NCI-H146 (cell line): ENCODE results near the gene SEZ6L.
A peak's percentile ranks its signal among the peaks of the same experiment; 100 is the strongest.

ENCODE experiments used
- DNase-seq: peaks from one replicate; lab custom pipeline; 2025; lab: John Stamatoyannopoulos, UW

Gene SEZ6L

GRCh38 chr22:26418620-26419019 is 249.4 kb downstream of the SEZ6L start:
- DNase-seq, result no peak

DNA sequence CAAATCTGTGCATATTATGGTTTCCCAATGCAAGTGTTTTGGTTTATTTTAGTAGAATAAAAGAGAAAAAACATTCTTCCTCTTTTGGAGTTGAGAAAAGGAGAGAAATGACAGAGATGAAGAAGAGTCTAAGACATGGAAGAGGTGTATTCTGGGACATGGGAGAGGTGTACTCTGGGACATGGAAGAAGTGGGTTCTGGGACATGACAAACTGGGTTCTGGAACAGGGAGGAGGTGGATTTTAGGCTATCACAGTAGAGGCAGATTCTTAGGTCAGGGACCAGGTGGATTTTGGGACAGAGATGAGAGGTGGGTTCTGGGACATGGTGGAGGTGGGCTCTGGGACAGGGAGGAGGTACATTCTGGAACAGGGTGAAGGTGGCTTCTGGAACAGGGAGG is 257.7 kb downstream of the SEZ6L start:
- DNase-seq, result no peak

DNA sequence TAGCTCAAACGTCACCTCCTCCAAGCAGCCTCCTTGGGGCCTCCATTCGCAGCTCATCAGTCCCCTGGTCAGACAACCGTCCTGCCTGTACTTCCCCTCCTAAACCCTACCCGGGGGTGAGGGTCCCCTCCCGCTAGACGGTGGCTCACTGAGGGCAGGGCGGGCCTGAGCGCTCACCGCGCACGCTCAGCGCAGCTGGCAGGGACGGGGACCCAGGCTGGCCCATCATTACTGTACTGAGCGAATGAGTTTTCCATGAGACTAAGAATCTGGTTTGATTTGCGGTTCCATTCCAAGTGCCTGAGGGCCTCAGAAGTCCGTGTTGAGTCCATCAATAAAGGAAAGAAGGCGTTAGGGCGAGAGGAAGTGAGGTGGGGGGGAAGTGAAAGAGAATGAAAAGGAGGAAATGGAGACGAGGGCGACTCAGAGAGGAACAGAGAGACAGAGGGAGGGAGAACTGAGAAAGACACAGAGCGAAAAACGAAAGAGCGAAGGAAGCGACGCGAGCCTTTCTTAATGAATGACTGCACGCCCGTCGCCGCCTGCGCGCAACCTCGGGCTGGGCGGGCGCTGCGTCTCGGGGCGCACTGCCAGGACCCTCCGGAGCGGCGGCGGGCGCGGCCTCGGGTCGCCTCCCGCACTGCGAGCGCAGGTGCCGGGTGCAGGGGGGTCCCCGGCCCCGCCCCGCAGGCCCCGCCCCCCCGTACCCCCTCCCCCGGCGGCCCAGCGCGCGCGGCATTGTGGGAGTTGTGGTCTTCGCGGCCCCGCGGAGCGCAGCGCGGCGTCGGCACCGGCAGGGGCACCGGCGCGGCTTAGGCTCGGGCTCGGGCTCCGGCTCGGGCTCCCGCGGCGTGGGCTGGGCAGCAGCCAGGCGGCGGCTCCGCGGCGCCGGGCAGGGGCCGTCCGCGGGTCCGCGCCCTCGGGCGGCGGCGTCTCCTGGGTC is 259.5 kb downstream of the SEZ6L start, which contains the start of gene ASPHD2:
Gene ASPHD2, plus strand, starts transcription at position 746 of the 943 bp plus-strand sequence. CDS start 4,356 bp downstream, outside the sequence.
- DNase-seq, result peak; percentile 69

GRCh38 chr22:26429458-26430286 is 260.4 kb downstream of the SEZ6L start:
- no peak for DNase-seq

DNA sequence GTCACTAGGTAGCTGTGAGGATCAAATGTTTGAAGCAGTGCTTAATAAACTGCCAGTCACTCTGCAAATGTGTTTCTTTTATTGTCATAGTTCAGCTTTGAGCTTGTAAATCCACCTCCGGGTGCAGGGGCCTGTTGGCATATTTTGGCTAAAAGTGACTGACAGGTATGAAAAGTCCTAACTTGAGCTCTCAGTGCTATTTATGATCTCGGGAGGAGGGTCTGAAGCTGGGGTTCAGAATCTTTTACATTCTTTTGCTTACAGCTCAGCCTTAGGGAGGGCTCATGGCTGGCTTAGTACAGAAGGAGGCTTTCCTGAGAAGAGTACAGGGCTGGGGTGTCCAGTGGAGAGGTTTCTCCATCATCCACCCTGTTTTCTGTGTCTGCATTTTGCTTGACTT is 261.3 kb downstream of the SEZ6L start:
- DNase-seq, result no peak

GRCh38 chr22:26431261-26431995 is 262.2 kb downstream of the SEZ6L start:
- no peak for DNase-seq

DNA sequence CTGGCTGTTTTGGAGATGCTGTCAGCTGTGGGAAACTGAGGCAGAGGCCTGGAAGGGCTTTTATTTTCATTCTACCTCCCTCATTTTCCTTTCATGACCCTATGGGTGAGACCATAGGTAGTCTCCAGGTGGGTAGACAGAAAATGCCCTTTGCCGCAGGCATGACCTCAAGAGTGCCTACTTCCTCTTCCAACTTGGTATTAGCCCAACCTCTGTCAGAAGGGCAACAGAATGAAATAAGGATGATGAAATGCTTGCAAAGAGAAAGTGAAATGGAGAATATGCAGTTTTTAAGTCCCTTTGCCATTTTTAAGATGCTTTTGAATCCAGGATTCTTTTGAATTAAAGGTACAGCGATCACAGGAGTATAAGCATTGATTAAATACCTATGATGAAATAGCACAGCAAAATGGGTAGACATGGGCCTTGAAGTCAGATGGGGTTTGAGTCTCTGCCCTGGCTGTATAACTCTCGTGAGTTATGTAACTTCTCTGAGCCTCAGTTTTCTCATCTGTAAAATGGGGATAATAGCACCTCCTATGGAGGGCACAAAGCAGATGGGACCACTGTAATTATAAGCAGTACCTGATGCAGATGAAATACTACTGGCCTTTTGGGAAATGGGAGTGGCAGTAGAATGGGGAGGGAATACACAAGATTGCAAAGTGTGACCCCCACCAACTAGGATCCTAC is 263.5 kb downstream of the SEZ6L start:
- DNase-seq, result no peak
